Testis (tissue), 2 donors: ENCODE measurements around the gene CSAG2.
"Not testable (repeated sequence)": the region's sequence is repeated elsewhere in the genome, so short reads cannot be mapped to it uniquely, and the experiment has no call there.

ENCODE experiments used
- POLR2A ChIP-seq: fragments of 450-650 bp; IDR thresholded peaks from one replicate; pipeline ENCODE4 v1.6.1; 2017; ENCODE audit warnings: antibody characterized with exemption, mild to moderate bottlenecking, moderate library complexity
- TF ChIP-seq, protein P1 (sequence below), 3 experiments: fragments of 450-650 bp in 2 of 3; fragments of 200-600 bp in 1 of 3; sonication (generic) in 1 of 3; IDR thresholded peaks; one replicate each; pipeline ENCODE4 v1.5.1; 2016 to 2019; ENCODE audit warnings: antibody characterized with exemption in 3 of 3, mild to moderate bottlenecking in 2 of 3, moderate library complexity in 1 of 3

- TF ChIP-seq, protein P1, sequence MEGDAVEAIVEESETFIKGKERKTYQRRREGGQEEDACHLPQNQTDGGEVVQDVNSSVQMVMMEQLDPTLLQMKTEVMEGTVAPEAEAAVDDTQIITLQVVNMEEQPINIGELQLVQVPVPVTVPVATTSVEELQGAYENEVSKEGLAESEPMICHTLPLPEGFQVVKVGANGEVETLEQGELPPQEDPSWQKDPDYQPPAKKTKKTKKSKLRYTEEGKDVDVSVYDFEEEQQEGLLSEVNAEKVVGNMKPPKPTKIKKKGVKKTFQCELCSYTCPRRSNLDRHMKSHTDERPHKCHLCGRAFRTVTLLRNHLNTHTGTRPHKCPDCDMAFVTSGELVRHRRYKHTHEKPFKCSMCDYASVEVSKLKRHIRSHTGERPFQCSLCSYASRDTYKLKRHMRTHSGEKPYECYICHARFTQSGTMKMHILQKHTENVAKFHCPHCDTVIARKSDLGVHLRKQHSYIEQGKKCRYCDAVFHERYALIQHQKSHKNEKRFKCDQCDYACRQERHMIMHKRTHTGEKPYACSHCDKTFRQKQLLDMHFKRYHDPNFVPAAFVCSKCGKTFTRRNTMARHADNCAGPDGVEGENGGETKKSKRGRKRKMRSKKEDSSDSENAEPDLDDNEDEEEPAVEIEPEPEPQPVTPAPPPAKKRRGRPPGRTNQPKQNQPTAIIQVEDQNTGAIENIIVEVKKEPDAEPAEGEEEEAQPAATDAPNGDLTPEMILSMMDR (IDR thresholded peaks at IDR 0.05), result not testable (repeated sequence)
- TF ChIP-seq POLR2A, result not testable (repeated sequence)
Measured at GRCh38 chrX:152753686-152754650, 44.9 kb upstream of the CSAG2 start, which contains the start of gene MAGEA2.
